ENCODE results near the gene P2RY2.

Gene P2RY2

DNA sequence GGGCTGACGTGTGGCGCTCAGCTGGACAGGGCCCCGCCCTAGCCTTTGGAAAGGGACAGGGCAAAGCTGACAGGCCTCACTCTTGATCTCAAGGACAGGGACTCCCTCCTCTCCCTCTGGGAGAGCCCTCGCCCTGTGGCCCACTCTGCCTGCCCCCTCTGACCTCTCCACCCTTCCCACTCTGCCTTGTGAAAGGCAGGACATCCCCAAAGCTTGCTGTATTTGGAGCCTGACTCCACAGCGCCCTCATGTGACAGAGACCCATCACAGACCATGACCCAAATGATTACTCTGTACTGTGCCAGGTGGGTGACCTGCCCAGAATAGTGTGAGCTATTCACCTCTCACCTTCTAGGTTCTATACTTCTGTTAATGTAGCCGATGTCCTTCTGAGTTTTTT is 18.8 kb downstream of the P2RY2 start:
- no peaks in the 10 kb centered on the region for H3K9me3 ChIP-seq (ENCODE audit: control insufficient read depth, insufficient read depth, low read length)
- TF ChIP-seq EZH2phosphoT487 (IDR thresholded peaks at IDR 0.05; ENCODE audit: borderline replicate concordance, low read length) = no peak
- TF ChIP-seq, protein P1, sequence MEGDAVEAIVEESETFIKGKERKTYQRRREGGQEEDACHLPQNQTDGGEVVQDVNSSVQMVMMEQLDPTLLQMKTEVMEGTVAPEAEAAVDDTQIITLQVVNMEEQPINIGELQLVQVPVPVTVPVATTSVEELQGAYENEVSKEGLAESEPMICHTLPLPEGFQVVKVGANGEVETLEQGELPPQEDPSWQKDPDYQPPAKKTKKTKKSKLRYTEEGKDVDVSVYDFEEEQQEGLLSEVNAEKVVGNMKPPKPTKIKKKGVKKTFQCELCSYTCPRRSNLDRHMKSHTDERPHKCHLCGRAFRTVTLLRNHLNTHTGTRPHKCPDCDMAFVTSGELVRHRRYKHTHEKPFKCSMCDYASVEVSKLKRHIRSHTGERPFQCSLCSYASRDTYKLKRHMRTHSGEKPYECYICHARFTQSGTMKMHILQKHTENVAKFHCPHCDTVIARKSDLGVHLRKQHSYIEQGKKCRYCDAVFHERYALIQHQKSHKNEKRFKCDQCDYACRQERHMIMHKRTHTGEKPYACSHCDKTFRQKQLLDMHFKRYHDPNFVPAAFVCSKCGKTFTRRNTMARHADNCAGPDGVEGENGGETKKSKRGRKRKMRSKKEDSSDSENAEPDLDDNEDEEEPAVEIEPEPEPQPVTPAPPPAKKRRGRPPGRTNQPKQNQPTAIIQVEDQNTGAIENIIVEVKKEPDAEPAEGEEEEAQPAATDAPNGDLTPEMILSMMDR (IDR thresholded peaks at IDR 0.05; ENCODE audit: low read depth, low read length, poor library complexity, severe bottlenecking) = peak; percentile 82
- H4K20me1 ChIP-seq (ENCODE audit: control insufficient read depth, insufficient read depth, low read depth, low read length) = no peaks in the 10 kb centered on the region; the same call in 1 of the 2 replicates
- H3K4me3 ChIP-seq (ENCODE audit: low read length) = no peak overlapping the region
- H3K79me2 ChIP-seq (ENCODE audit: control insufficient read depth, low read length) = no peaks in the 10 kb centered on the region
- H3K9me2 ChIP-seq (replicated peaks; ENCODE audit: control insufficient read depth, low read length) = no peaks in the 10 kb centered on the region
- H3F3A ChIP-seq (ENCODE audit: control insufficient read depth, insufficient read depth) = no peaks in the 10 kb centered on the region
- H3K27ac ChIP-seq (ENCODE audit: low read depth, low read length) = no peak overlapping the region
- H3K4me2 ChIP-seq (ENCODE audit: low read length) = no peak overlapping the region
- no peaks in the 10 kb centered on the region for H3K27me3 ChIP-seq (ENCODE audit: control insufficient read depth, low read length)
- no peaks in the 10 kb centered on the region for H3K4me1 ChIP-seq (ENCODE audit: control insufficient read depth, low read length)
- H3K36me3 ChIP-seq (ENCODE audit: control insufficient read depth, low read length) = no peaks in the 10 kb centered on the region

DNA sequence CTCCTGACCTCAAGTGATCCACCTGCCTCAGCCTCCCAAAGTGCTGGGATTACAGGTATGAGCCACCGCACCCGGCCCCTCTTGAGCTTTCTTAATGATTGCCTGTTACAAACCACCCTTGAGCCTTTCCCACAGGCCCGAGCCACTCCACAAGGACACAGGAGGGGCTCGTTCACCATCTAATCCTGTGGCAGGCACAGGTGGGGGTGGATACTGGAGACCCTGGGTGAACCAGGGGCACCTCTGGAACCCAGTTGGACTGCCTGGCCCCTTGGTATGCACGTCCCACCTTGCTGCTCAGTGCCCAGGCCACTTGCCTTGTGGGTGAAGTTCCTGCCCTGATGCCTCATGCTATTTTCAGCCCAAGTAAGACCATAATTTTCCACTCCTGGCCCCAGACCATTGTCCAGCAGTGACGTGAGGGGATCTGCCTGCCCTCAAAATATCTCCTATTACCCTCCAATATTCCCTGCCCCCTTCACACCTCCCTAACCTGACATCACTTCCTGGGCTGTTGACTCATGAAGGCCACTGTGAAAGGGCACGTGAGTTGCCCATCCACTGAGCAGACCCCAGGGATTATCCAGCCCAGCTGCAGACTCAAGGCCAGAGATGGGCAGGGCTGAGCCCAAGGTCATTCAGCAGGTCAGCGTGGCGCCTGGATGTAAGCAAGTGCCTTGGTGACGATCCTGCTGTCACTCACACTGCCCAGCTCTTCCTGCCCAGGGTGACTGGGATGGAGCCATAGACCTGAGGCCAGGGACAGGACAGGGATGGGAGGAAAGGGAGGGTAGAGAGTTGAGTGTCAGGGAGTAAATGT is 19.6 kb downstream of the P2RY2 start:
- Histone ChIP-seq H3K27ac (ENCODE audit: low read depth, low read length) (no peak overlapping the region), H3K4me3 (ENCODE audit: low read length) (no peak overlapping the region), H3K9me2 (replicated peaks; ENCODE audit: control insufficient read depth, low read length) (no peaks in the 10 kb centered on the region), H3K36me3 (ENCODE audit: control insufficient read depth, low read length) (no peaks in the 10 kb centered on the region), H3K79me2 (ENCODE audit: control insufficient read depth, low read length) (no peaks in the 10 kb centered on the region), H3F3A (ENCODE audit: control insufficient read depth, insufficient read depth) (no peaks in the 10 kb centered on the region), H4K20me1 (ENCODE audit: control insufficient read depth, insufficient read depth, low read depth, low read length) (no peaks in the 10 kb centered on the region; the same call in 1 of the 2 replicates), H3K4me2 (ENCODE audit: low read length) (no peak overlapping the region), H3K4me1 (ENCODE audit: control insufficient read depth, low read length) (peaks cover 8% of the 10 kb centered on the region), H3K27me3 (ENCODE audit: control insufficient read depth, low read length) (no peaks in the 10 kb centered on the region), H3K9me3 (ENCODE audit: control insufficient read depth, insufficient read depth, low read length) (no peaks in the 10 kb centered on the region)
- TF ChIP-seq EZH2phosphoT487 (IDR thresholded peaks at IDR 0.05; ENCODE audit: borderline replicate concordance, low read length) = no peak
- TF ChIP-seq, protein P1 (IDR thresholded peaks at IDR 0.05; ENCODE audit: low read depth, low read length, poor library complexity, severe bottlenecking) = no peak

DNA sequence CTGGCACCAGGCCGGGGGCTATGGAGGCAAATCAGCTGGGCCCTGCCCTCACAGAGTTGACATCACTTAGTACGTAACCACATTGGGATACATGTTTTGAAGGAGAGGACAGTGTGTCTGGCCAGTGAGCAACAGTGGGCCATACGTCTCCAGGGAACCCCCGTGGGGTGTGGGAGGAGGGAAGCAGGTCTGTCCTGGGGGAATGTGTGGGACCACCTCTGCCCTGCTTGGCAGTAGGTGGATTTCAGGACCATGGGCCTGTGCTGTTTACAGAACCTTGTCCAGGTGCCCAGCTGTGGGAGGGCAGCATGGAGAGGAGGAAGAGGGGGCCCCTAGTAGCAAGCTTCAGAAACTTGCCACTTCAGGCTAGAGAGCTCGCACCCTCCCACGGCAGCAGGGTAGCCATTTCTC is 21.0 kb downstream of the P2RY2 start:
- peaks cover 9% of the 10 kb centered on the region for H3K4me1 ChIP-seq (ENCODE audit: control insufficient read depth, low read length)
- H3K27ac ChIP-seq (ENCODE audit: low read depth, low read length) = no peak overlapping the region
- no peak overlapping the region for H3K4me3 ChIP-seq (ENCODE audit: low read length)
- no peaks in the 10 kb centered on the region for H3K27me3 ChIP-seq (ENCODE audit: control insufficient read depth, low read length)
- no peaks in the 10 kb centered on the region; the same call in 1 of the 2 replicates for H4K20me1 ChIP-seq (ENCODE audit: control insufficient read depth, insufficient read depth, low read depth, low read length)
- TF ChIP-seq, protein P1 (IDR thresholded peaks at IDR 0.05; ENCODE audit: low read depth, low read length, poor library complexity, severe bottlenecking) = no peak
- TF ChIP-seq EZH2phosphoT487 (IDR thresholded peaks at IDR 0.05; ENCODE audit: borderline replicate concordance, low read length) = no peak
- H3K79me2 ChIP-seq (ENCODE audit: control insufficient read depth, low read length) = no peaks in the 10 kb centered on the region
- no peaks in the 10 kb centered on the region for H3F3A ChIP-seq (ENCODE audit: control insufficient read depth, insufficient read depth)
- H3K4me2 ChIP-seq (ENCODE audit: low read length) = no peak overlapping the region
- no peaks in the 10 kb centered on the region for H3K9me2 ChIP-seq (replicated peaks; ENCODE audit: control insufficient read depth, low read length)
- no peaks in the 10 kb centered on the region for H3K9me3 ChIP-seq (ENCODE audit: control insufficient read depth, insufficient read depth, low read length)
- no peaks in the 10 kb centered on the region for H3K36me3 ChIP-seq (ENCODE audit: control insufficient read depth, low read length)

All from DOHH2 (cell line).